ENCODE data around the gene OR13D1.

DNA sequence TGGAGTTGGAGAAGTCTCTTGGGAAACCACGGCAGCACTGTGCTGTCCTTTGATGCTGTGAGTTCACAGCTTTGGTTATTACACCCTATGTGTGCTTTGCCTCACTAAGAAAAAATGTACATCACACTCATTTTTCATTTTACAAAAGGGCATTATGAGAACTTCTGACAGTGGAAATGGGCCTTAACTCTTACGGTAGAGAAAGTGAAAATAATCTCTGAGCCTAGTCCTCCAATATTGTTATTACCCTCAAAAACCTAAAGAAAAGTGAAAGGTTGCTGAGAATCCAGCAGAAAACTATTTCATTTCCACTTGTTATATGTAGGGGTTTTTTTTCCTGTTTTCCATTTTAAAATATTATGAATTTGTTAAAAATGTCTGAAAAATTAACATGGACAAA is 8.2 kb upstream of the OR13D1 start:
- TF ChIP-seq ZNF384 (IDR thresholded peaks at IDR 0.05; ENCODE audit: low read depth, low read length) (no peak), POLR2AphosphoS5 (IDR thresholded peaks at IDR 0.05; ENCODE audit: control insufficient read depth, insufficient read depth, low read depth, low read length) (no peak), YY1 (IDR thresholded peaks at IDR 0.05; ENCODE audit: borderline replicate concordance in 1 of 3, control insufficient read depth in 1 of 3, extremely low read depth in 1 of 3, insufficient read depth in 3 of 3, insufficient read length in 1 of 3, insufficient replicate concordance in 2 of 3, low read depth in 1 of 3, low read length in 2 of 3) (no peak), ELF2 (CRISPR knock-in tag; IDR thresholded peaks at IDR 0.05) (no peak), JUNB (CRISPR knock-in tag; conservative IDR thresholded peaks at IDR 0.05) (no peak), ZKSCAN3 (CRISPR knock-in tag; IDR thresholded peaks at IDR 0.05) (no peak), EZH2 (IDR thresholded peaks at IDR 0.05; ENCODE audit: borderline replicate concordance, low read depth, low read length) (no peak), HDAC6 (IDR thresholded peaks at IDR 0.05; ENCODE audit: low read depth, low read length) (no peak), CTBP1 (IDR thresholded peaks at IDR 0.05; ENCODE audit: borderline replicate concordance) (no peak)
- TF ChIP-seq, protein P1, sequence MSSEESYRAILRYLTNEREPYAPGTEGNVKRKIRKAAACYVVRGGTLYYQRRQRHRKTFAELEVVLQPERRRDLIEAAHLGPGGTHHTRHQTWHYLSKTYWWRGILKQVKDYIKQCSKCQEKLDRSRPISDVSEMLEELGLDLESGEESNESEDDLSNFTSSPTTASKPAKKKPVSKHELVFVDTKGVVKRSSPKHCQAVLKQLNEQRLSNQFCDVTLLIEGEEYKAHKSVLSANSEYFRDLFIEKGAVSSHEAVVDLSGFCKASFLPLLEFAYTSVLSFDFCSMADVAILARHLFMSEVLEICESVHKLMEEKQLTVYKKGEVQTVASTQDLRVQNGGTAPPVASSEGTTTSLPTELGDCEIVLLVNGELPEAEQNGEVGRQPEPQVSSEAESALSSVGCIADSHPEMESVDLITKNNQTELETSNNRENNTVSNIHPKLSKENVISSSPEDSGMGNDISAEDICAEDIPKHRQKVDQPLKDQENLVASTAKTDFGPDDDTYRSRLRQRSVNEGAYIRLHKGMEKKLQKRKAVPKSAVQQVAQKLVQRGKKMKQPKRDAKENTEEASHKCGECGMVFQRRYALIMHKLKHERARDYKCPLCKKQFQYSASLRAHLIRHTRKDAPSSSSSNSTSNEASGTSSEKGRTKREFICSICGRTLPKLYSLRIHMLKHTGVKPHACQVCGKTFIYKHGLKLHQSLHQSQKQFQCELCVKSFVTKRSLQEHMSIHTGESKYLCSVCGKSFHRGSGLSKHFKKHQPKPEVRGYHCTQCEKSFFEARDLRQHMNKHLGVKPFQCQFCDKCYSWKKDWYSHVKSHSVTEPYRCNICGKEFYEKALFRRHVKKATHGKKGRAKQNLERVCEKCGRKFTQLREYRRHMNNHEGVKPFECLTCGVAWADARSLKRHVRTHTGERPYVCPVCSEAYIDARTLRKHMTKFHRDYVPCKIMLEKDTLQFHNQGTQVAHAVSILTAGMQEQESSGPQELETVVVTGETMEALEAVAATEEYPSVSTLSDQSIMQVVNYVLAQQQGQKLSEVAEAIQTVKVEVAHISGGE (CRISPR knock-in tag; IDR thresholded peaks at IDR 0.05) = no peak
- TF ChIP-seq, protein P2, sequence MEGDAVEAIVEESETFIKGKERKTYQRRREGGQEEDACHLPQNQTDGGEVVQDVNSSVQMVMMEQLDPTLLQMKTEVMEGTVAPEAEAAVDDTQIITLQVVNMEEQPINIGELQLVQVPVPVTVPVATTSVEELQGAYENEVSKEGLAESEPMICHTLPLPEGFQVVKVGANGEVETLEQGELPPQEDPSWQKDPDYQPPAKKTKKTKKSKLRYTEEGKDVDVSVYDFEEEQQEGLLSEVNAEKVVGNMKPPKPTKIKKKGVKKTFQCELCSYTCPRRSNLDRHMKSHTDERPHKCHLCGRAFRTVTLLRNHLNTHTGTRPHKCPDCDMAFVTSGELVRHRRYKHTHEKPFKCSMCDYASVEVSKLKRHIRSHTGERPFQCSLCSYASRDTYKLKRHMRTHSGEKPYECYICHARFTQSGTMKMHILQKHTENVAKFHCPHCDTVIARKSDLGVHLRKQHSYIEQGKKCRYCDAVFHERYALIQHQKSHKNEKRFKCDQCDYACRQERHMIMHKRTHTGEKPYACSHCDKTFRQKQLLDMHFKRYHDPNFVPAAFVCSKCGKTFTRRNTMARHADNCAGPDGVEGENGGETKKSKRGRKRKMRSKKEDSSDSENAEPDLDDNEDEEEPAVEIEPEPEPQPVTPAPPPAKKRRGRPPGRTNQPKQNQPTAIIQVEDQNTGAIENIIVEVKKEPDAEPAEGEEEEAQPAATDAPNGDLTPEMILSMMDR (IDR thresholded peaks at IDR 0.05 in 2 of 3, conservative IDR thresholded peaks at IDR 0.05 in 1 of 3; ENCODE audit: insufficient read depth in 2 of 3, low read depth in 1 of 3, low read length in 3 of 3) = no peak
